Measurements from ENCODE around the gene EDC4.

The EDC4 gene

DNA sequence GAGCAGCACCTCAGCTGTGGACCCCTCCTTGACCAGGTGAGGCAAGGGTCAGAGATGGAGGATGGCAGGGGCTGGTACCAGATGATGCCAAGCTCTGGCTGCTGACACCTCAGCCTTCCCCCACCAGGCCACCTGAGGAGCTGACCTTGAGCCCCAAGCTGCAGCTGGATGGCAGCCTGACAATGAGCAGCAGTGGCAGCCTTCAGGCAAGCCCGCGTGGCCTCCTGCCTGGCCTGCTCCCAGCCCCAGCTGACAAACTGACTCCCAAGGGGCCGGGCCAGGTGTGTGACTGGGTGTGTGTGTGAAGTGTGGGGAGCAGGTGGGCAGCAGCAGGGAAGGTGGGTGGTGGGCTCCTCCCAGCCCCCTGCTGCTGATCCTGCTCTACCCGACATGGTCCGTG, 7.1 kb downstream of the EDC4 start:
- no peak for DNase-seq (ENCODE audit: low spot score)

DNA sequence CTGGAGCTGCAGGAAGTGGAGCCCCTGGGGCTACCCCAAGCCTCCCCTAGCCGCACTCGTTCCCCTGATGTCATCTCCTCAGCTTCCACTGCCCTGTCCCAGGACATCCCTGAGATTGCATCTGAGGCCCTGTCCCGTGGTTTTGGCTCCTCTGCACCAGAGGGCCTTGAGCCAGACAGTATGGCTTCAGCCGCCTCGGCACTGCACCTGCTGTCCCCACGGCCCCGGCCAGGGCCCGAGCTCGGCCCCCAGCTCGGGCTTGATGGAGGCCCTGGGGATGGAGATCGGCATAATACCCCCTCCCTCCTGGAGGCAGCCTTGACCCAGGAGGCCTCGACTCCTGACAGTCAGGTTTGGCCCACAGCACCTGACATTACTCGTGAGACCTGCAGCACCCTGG, 7.7 kb downstream of the EDC4 start:
- no peak for DNase-seq (ENCODE audit: low spot score)

DNA sequence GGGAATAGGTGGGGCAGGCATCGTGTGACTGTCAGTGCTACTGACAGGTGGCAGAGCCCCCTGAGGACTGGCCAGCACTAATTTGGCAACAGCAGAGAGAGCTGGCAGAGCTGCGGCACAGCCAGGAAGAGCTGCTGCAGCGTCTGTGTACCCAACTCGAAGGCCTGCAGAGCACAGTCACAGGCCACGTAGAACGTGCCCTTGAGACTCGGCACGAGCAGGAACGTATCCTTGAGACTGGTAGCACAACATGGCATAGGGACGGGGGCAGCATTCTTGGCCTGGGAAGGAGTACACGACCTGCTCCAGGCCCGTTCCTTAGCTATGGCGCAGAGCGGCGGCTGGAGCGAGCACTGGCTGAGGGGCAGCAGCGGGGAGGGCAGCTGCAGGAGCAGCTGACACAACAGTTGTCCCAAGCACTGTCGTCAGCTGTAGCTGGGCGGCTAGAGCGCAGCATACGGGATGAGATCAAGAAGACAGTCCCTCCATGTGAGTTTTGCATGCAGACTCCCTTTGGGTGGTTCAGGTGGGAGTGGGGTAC, 8.8 kb downstream of the EDC4 start:
- DNase-seq (ENCODE audit: low spot score): peak; percentile 84

- no peak for DNase-seq (ENCODE audit: low spot score)
Measured at GRCh38 chr16:67882374-67883145, 9.7 kb downstream of the EDC4 start.

DNA sequence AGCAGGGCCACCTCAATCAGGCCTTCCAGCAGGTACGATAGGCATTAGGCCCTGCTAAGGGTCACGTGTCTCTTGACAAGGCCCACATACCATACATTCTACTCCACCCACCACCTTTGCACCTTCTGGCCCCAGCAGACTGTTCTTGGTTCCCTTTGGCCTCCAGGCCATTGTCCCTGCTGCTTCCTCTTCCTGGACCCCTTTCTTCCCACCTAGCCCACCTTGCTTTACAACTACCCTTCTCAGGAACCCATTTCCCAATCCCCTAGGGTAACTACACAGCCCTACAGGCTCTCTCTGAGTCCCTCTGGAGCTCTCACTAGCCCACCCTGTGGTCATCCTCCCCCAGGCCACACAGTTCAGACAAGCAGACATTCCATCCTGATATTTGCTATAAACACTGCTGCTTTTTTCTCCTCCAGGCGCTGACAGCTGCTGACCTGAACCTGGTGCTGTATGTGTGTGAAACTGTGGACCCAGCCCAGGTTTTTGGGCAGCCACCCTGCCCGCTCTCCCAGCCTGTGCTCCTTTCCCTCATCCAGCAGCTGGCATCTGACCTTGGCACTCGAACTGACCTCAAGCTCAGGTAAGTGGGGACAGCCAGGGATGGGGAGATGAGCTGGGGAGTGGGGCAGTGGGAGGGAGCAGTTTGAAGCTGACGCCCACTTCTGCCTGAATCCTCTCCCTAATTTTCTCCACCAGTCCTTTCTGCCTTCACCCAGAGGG, 10.5 kb downstream of the EDC4 start:
- DNase-seq (ENCODE audit: low spot score): no peak

DNA sequence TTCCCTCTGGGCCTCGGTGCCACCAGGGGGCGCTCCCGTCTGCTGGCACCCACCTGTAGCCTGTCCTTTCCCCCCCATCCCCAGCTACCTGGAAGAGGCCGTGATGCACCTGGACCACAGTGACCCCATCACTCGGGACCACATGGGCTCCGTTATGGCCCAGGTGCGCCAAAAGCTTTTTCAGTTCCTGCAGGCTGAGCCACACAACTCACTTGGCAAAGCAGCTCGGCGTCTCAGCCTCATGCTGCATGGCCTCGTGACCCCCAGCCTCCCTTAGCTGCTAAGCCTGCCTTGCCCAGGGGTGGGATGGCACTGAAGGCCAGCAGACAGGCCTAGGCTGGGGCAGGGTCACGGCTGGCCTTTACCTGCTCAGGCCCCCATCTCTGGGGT, 11.0 kb downstream of the EDC4 start:
- peak; percentile 52 for DNase-seq (ENCODE audit: low spot score)

DNA sequence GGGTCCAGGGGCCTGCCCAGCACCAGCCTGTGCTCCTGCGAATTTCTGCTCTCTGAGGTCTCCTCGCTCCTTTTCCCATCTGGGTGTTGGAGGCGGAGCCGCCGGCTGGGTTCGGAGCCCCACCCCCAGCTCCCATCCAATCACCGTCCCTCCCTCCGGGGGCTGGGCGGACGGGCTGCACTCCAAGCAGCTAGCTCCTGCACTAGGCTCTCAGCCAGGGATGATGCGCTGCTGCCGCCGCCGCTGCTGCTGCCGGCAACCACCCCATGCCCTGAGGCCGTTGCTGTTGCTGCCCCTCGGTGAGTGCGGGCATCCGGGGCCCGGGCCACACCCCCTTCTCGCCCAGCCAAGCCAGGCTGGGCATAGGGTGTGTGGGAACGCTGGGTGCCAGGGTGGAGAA, 11.8 kb downstream of the EDC4 start, which contains the start of gene NRN1L:
TSS of gene NRN1L (plus strand) at position 202 of the 400 bp plus-strand sequence. CDS start at position 221, 19 bp downstream.
- peak; percentile 88 for DNase-seq (ENCODE audit: low spot score)

- no peak for DNase-seq (ENCODE audit: low spot score)
Measured at GRCh38 chr16:67885545-67885944, 12.7 kb downstream of the EDC4 start.

DNA sequence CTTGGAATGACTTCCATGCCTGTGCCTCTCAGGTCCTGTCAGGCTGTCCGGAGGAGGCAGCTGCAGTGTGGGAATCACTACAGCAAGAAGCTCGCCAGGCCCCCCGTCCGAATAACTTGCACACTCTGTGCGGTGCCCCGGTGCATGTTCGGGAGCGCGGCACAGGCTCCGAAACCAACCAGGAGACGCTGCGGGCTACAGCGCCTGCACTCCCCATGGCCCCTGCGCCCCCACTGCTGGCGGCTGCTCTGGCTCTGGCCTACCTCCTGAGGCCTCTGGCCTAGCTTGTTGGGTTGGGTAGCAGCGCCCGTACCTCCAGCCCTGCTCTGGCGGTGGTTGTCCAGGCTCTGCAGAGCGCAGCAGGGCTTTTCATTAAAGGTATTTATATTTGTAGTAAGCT, 13.1 kb downstream of the EDC4 start:
- DNase-seq (ENCODE audit: low spot score): no peak

- DNase-seq (ENCODE audit: low spot score): no peak
Measured at GRCh38 chr16:67886387-67886786, 13.5 kb downstream of the EDC4 start.

DNA sequence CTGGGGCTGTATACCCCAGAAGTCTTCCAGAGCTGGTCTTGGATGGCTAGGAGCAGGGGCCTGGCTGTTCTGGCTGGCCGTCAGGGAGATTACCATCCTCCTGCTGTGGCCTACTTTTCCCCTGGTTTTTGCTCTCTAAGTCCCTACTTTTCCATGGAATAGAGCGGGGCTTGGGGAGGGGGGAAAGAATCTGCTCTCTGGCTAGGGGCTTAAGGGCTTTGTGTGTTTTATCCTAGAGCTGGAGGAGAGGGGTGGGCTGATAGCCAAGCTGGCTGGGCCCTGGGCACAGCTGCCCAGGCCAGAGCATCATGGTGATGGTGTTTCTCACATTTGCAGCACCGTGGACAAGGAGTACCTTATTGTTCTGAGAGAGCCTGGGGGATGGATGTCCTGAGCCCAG, 15.5 kb downstream of the EDC4 start:
- DNase-seq (ENCODE audit: low spot score): no peak

- no peak for DNase-seq (ENCODE audit: low spot score)
Measured at GRCh38 chr16:67892375-67892774, 19.5 kb downstream of the EDC4 start.

- peak; percentile 97 for DNase-seq (ENCODE audit: low spot score)
Measured at GRCh38 chr16:67892899-67893742, 20.3 kb downstream of the EDC4 start, which contains the start of gene PSKH1. TSS of gene PSKH1 (plus strand) at chr16:67893254. CDS start at chr16:67908750, 15,496 bp downstream.

DNA sequence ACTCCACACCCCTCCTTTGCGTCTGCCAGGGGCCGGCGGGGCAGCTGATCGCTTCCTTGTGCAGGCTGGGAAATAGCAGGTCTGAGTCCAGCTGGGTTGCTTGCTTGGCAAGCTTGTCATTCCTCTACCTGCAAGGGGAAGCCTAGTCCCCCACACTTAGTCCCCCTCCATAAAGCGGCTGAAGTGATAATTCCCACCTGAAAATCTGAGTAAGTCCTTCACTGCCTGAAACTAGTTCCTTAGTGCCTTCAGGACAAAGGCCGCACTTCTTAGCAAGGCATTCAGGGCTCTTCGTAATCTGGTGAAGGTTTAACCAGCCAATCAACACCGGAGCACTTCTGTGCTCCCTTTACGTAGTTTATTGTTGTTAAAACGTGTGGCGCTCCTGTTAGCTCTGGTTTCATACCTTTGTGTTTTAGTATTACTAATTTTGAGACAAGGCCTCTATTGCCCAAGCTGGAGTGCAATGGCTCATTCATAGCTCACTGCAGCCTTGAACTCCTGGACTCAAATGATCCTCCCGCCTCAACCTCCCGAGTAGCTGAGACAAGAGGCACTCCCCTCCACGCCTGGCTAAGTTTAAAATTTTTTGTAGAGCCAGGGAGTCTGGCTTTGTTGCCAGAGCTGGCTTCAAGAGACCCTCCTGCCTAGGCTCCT, 21.0 kb downstream of the EDC4 start:
- DNase-seq (ENCODE audit: low spot score): no peak

DNA sequence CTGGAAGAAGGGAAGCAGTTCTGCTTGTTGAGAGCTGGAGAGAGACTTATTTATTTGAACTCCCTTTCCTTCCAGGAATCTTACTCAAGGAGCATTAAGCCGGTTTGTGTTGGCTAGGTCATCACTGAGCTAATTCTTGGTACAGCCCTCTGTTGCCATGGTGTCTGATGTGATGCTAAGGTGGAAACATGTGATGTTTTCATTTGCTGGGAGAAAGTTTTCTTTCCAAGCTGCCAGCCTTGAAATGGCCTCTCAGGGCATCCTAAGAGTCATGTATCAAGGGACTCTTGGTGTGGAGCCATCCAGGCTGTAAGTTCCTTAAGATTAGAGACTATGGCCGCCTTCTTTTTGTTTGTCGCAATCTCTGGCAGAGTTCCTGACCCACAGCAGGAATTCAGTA, 24.4 kb downstream of the EDC4 start:
- DNase-seq (ENCODE audit: low spot score): peak; percentile 18

DNA sequence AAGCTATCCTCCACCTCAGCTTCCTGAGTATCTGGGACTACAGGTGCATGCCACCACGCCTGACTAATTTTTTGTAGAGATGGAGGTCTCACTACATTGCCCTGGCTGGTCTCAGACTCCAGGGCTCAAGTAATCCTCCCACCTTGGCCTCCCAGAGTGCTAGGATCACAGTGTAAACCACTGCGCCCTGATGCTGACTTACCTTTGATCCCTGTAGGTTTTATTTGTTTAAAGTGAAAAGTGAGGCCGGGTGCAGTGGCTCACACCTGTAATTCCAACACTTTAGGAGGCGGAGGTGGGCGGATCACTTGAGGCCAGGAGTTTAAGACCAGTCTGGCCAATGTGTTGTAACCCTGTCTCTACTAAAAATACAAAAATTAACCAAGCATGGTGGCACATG, 28.9 kb downstream of the EDC4 start:
- no peak for DNase-seq (ENCODE audit: low spot score)

- DNase-seq (ENCODE audit: low spot score): no peak
Measured at GRCh38 chr16:67902831-67903230, 30.0 kb downstream of the EDC4 start.

DNA sequence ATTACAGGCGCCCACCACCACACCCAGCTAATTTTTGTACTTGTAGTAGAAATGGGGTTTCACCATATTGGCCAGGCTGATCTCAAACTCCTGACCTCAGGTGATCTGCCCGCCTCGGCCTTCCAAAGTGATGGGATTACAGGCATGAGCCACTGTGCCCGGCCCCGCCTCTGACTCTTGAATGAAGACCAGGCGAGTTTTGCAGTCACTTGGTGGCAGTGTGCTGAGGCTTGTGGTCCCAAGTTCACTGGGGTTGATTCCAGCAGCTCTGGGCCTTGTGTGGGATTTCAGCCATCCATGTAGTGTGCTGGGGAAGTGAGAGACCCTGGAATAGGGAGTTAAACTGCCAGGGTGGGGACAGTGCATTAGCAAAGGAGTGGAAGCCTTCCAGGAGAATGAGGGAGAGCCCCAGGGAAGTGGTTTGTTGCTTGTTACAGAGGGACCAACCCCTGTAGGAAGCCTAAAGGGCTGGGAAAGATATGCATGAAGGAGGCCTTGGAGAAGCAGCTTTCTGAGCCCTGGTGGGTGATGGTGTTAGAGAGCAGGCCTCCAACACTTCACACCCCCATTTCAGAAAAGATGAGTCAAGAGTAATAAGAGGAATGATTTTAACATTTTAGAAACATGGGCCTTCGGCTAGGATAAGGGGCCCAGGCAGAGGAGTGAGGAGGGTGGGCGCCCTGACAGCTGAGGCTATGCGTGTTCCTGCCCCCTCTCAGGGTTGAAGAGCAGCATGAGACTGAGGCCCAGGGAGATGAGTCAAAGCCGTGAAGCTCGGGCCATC, 34.7 kb downstream of the EDC4 start:
- DNase-seq (ENCODE audit: low spot score): no peak

- no peak for DNase-seq (ENCODE audit: low spot score)
Measured at GRCh38 chr16:67909056-67909742, 36.3 kb downstream of the EDC4 start.

GRCh38 chr16:67910158-67910557, 37.3 kb downstream of the EDC4 start:
- no peak for DNase-seq (ENCODE audit: low spot score)

Measured in cerebellar cortex (tissue), 1 donor.